Measurements from ENCODE around the gene ZNF423.

DNA sequence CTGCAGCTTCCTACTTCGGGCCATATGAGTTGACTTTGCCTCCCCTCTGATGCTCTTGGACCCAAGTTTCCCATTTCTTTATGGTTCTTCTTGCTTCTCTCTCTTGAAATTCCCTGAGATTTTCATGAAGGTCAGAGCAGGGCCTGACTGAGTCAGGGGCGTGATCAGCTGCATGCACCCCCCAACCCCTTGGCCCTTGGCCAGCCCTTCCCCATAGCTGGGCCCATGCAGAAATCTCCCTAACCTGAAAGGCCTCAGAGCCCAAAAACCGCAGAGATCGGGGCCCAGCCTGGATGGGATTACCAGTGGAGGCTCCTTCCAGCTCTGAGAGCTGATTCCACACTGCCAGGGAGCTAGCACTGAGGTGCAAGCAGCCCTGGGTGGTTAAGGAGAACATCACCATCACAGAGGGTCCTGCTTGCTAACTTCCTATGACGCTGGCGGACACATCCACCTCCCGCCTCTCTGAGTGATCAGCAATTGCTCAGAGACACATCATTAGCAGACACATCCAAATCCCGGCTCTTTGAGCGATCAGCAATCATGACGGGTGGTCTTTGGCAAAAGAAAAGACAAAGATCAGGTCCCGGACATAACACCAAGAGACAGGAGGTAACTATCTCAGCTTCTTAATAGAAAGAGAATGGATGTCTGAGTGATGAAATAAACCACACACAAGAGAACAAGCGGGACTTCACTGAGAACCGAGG is 320.9 kb downstream of the ZNF423 start:
- no peak for TF ChIP-seq FOXM1 (IDR thresholded peaks at IDR 0.05; ENCODE audit: borderline replicate concordance)
- TF ChIP-seq LEF1 (IDR thresholded peaks at IDR 0.05; ENCODE audit: borderline replicate concordance): no peak
- no peak for TF ChIP-seq CTBP1 (IDR thresholded peaks at IDR 0.05; ENCODE audit: borderline replicate concordance)
